HEK293 (cell line): Measurements from ENCODE around the gene FILIP1L.

Experiments used
- ZNF341 ChIP-seq: fragments of 450-650 bp; formaldehyde crosslinking; IDR thresholded peaks from 2 replicates; pipeline ENCODE4; 2016; ENCODE audit warnings: low read depth, missing biosample characterization, missing genetic modification characterization
- ZXDB ChIP-seq: fragments of 450-650 bp; formaldehyde crosslinking; IDR thresholded peaks from 2 replicates; pipeline ENCODE4 v1.5.1; 2016; ENCODE audit warnings: missing biosample characterization, missing genetic modification characterization
- TF ChIP-seq, protein P1 (sequence below): fragments of 450-650 bp; formaldehyde crosslinking; IDR thresholded peaks from 2 replicates; pipeline ENCODE4 v1.5.1; 2016; ENCODE audit warnings: missing biosample characterization, missing genetic modification characterization

DNA sequence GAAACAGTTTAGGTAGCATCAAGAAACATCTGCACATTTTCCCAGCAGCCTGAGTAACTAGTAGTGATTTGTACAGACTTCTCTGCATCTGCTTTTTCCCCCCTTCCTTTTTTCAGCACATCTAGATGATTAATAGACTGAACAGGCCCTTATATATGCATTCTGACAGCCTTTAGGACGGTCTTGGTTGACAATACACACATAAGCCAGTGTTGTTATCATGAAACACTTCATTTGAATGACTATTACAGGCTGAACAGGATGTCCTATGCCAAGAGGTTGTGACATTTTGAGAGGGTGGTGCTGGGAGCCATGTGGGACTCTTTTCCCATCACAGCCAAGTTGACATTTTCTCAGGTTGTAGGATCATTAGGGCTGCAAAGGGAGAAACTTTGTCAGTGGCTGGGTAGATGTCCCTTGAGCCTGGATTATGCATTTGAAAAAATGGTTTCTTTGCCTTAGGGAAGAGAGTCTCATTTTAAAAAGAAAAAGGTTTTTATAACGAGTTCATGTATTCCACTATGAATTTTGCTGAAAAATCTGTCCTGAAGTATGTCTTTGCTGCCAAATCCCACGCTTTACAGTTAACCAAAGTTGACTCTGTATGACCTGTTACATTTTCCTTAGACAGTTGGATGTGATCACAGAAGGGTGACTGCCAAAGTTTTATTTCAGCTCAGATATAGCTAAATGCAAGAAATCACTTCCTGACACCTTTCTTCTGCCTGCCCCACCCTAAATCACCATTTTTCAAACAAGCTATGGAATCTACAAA lies 73.7 kb downstream of the FILIP1L start:
- TF ChIP-seq ZXDB (tag by site-specific recombination) (no peak), ZNF341 (tag by site-specific recombination) (no peak)
- TF ChIP-seq, protein P1, sequence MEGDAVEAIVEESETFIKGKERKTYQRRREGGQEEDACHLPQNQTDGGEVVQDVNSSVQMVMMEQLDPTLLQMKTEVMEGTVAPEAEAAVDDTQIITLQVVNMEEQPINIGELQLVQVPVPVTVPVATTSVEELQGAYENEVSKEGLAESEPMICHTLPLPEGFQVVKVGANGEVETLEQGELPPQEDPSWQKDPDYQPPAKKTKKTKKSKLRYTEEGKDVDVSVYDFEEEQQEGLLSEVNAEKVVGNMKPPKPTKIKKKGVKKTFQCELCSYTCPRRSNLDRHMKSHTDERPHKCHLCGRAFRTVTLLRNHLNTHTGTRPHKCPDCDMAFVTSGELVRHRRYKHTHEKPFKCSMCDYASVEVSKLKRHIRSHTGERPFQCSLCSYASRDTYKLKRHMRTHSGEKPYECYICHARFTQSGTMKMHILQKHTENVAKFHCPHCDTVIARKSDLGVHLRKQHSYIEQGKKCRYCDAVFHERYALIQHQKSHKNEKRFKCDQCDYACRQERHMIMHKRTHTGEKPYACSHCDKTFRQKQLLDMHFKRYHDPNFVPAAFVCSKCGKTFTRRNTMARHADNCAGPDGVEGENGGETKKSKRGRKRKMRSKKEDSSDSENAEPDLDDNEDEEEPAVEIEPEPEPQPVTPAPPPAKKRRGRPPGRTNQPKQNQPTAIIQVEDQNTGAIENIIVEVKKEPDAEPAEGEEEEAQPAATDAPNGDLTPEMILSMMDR (tag by site-specific recombination), result no peak
